A549 (cell line): Measurements from ENCODE around the gene SOX18. TPM values are rescaled to one million over a fixed set of nuclear protein-coding genes. Genes with fewer than 3 reads are reported as not detected.

Source experiments
- ATAC-seq, 2 experiments: fragments of 200-7000 bp in 1 of 2; fragments of >200 bp in 1 of 2; cut with Nextera tagmentation in 1 of 2; cut with Tn5 transposase in 1 of 2; 3 replicates each; pipeline versions ENCODE4 v1.8.0 to v1.9.1; 2018 to 2020; ENCODE audit warnings: mild to moderate bottlenecking in 1 of 2, moderate library complexity in 1 of 2
- CTCF ChIA-PET: fragments of 300-600 bp; sonication (Branson Sonifier 250); formaldehyde crosslinking; extraction: SDS; loops from one replicate; lab custom pipeline; 2021; ENCODE audit warnings: antibody characterized with exemption, inconsistent platforms; lab: Yijun Ruan, JAX
- POLR2A ChIA-PET: fragments of 350-600 bp; formaldehyde crosslinking; extraction: SDS; loops from one replicate; lab custom pipeline; 2021; ENCODE audit warnings: antibody characterized with exemption, inconsistent platforms; lab: Yijun Ruan, JAX
- DNase-seq, 2 experiments: peaks; one replicate each; pipeline versions ENCODE4 v3.0.0 to v3.0.0-alpha.2; 2011 to 2016; ENCODE audit warnings: low read depth in 1 of 2, low spot score in 1 of 2
- FAIRE-seq: peaks from 2 replicates; lab custom pipeline; 2011; peaks lifted over from hg19 to GRCh38; lab: Jason Lieb, UNC
- H3K27ac ChIP-seq, 2 experiments: fragments of >200 bp; sonication (Bioruptor Twin); formaldehyde crosslinking; 3 replicates each; pipeline ENCODE4 v1.5.1; 2016 to 2017
- H3K4me1 ChIP-seq: fragments of >200 bp; sonication (Bioruptor Twin); formaldehyde crosslinking; 3 replicates; pipeline ENCODE4 v1.6.1; 2016
- H3K4me2 ChIP-seq: fragments of >200 bp; sonication (Bioruptor Twin); formaldehyde crosslinking; 3 replicates; pipeline ENCODE4 v1.6.1; 2016
- H3K4me3 ChIP-seq: fragments of >200 bp; sonication (Bioruptor Twin); formaldehyde crosslinking; 3 replicates; pipeline ENCODE4 v1.5.1; 2016
- H3K9me3 ChIP-seq: fragments of >200 bp; sonication (Bioruptor Twin); formaldehyde crosslinking; 3 replicates; pipeline ENCODE4 v1.6.1; 2016
- EHMT2 ChIP-seq: fragments of 200-600 bp; sonication (generic); IDR thresholded peaks from 2 replicates; pipeline ENCODE4 v1.6.1; 2016; ENCODE audit warnings: antibody characterized with exemption, low read depth, mild to moderate bottlenecking, moderate library complexity
- EP300 ChIP-seq, 2 experiments: fragments of >200 bp; sonication (Bioruptor Twin); formaldehyde crosslinking; IDR thresholded peaks; 2 replicates in 1 of 2; 3 replicates in 1 of 2; pipeline ENCODE4 v1.6.1; 2016 to 2017
- ESRRA ChIP-seq: fragments of 150-350 bp; IDR thresholded peaks from 2 replicates; pipeline ENCODE4 v1.6.1; 2014; ENCODE audit warnings: mild to moderate bottlenecking, low read length, borderline replicate concordance
- FOSB ChIP-seq: fragments of 250-450 bp; sonication (Bioruptor Pico); IDR thresholded peaks from 2 replicates; pipeline ENCODE4 v1.5.0; 2020; ENCODE audit warnings: mild to moderate bottlenecking, moderate library complexity
- GATA3 ChIP-seq: IDR thresholded peaks from 2 replicates; pipeline ENCODE4 v1.6.1; 2012; ENCODE audit warnings: borderline replicate concordance
- HDAC2 ChIP-seq: fragments of 200-600 bp; sonication (generic); IDR thresholded peaks from 2 replicates; pipeline ENCODE4 v1.6.1; 2016
- HOXA7 ChIP-seq: fragments of 250-450 bp; sonication (Bioruptor Pico); IDR thresholded peaks from 2 replicates; pipeline ENCODE4 v1.5.0; 2020; ENCODE audit warnings: mild to moderate bottlenecking, moderate library complexity
- HOXB5 ChIP-seq: fragments of 250-450 bp; sonication (Bioruptor Pico); IDR thresholded peaks from 2 replicates; pipeline ENCODE4 v1.5.0; 2020; ENCODE audit warnings: mild to moderate bottlenecking, moderate library complexity
- JUN ChIP-seq, 2 experiments: fragments of >200 bp; sonication (Bioruptor Twin); formaldehyde crosslinking; IDR thresholded peaks; 2 replicates in 1 of 2; 3 replicates in 1 of 2; pipeline ENCODE4 v1.6.1; 2016 to 2017
- JUNB ChIP-seq: fragments of >200 bp; sonication (Bioruptor Twin); formaldehyde crosslinking; IDR thresholded peaks from 2 replicates; pipeline ENCODE4 v1.6.1; 2016
- KDM1A ChIP-seq: fragments of 200-600 bp; sonication (generic); IDR thresholded peaks from 2 replicates; pipeline ENCODE4 v1.6.1; 2016; ENCODE audit warnings: low read depth, mild to moderate bottlenecking
- MAFK ChIP-seq: fragments of 450-650 bp; IDR thresholded peaks from 2 replicates; pipeline ENCODE4 v1.6.1; 2014; ENCODE audit not compliant: partially characterized antibody
- MAX ChIP-seq: IDR thresholded peaks from 2 replicates; pipeline ENCODE4 v1.6.1; 2012
- PHF8 ChIP-seq: fragments of 200-600 bp; sonication (generic); IDR thresholded peaks from 2 replicates; pipeline ENCODE4 v1.6.1; 2016; ENCODE audit warnings: low read depth, mild to moderate bottlenecking, antibody characterized with exemption, moderate library complexity, borderline replicate concordance
- POLR2A ChIP-seq: IDR thresholded peaks from 2 replicates; pipeline ENCODE4 v1.6.1; 2012; ENCODE audit warnings: mild to moderate bottlenecking, low read length
- RAD21 ChIP-seq, 2 experiments: fragments of >200 bp in 1 of 2; sonication (Bioruptor Twin) in 1 of 2; formaldehyde crosslinking in 1 of 2; IDR thresholded peaks in 1 of 2; conservative IDR thresholded peaks in 1 of 2; 2 replicates in 1 of 2; 3 replicates in 1 of 2; pipeline ENCODE4 v1.6.1; 2012 to 2018; ENCODE audit warnings: inconsistent platforms in 1 of 2
- RNF2 ChIP-seq: fragments of 200-600 bp; sonication (generic); IDR thresholded peaks from 2 replicates; pipeline ENCODE4 v1.6.1; 2016; ENCODE audit warnings: low read depth, mild to moderate bottlenecking, antibody characterized with exemption, moderate library complexity, borderline replicate concordance
- SMC3 ChIP-seq: fragments of >200 bp; sonication (Bioruptor Twin); formaldehyde crosslinking; IDR thresholded peaks from 3 replicates; pipeline ENCODE4 v1.6.1; 2018; ENCODE audit warnings: inconsistent platforms
- TFCP2L1 ChIP-seq: fragments of 250-450 bp; sonication (Bioruptor Pico); IDR thresholded peaks from 2 replicates; pipeline ENCODE4 v1.5.0; 2021; ENCODE audit warnings: mild to moderate bottlenecking
- TP53 ChIP-seq: fragments of 250-450 bp; sonication (Bioruptor Pico); IDR thresholded peaks from 2 replicates; pipeline ENCODE4 v1.5.0; 2021; ENCODE audit warnings: mild to moderate bottlenecking, moderate library complexity
- WGBS: methylation state at CpG from one replicate; pipeline ENCODE4 v1.1.6; 2017; ENCODE audit errors: missing lambda C conversion rate; 5-methylcytosine and 5-hydroxymethylcytosine counted together
- polyA plus RNA-seq, 4 experiments: library from polyadenylated mRNA; depleted of rRNA in 3 of 4; stranded (reverse); fragments of >200 nt; fragmentation: RNase III in 1 of 4; extraction: RNeasy Plus Mini Kit Qiagen cat#74134 plus additional on column Dnase treatment in 1 of 4; gene quantifications; 2 replicates in 3 of 4; 3 replicates in 1 of 4; pipeline ENCODE4 v1.2.3, GENCODE V29; 2011 to 2017
- TF ChIP-seq, protein P1 (sequence below): fragments of 450-650 bp; IDR thresholded peaks from 2 replicates; pipeline ENCODE4 v1.6.1; 2014; ENCODE audit warnings: antibody characterized with exemption
- TF ChIP-seq, protein P2 (sequence below): fragments of >200 bp; sonication (Bioruptor Twin); formaldehyde crosslinking; IDR thresholded peaks from 3 replicates; pipeline ENCODE4 v1.5.1; 2016
- TF ChIP-seq, protein P3 (sequence below): fragments of >200 bp; sonication (Bioruptor Twin); formaldehyde crosslinking; IDR thresholded peaks from 2 replicates; pipeline ENCODE4 v1.6.1; 2016
- TF ChIP-seq, protein P4 (sequence below): IDR thresholded peaks from 2 replicates; pipeline ENCODE4 v1.6.1; 2012
- TF ChIP-seq, protein P5 (sequence below): IDR thresholded peaks from 2 replicates; pipeline ENCODE4 v1.6.1; 2012; ENCODE audit warnings: low read depth, borderline replicate concordance
- TF ChIP-seq, protein P6 (sequence below): fragments of >200 bp; sonication (Bioruptor Twin); formaldehyde crosslinking; IDR thresholded peaks from 3 replicates; pipeline ENCODE4 v1.6.1; 2016

SOX18 gene
- polyA plus RNA-seq, 2 of the 4 experiments (the other 2 are of a cell fraction), result 0.19 to 1.4 TPM

DNA sequence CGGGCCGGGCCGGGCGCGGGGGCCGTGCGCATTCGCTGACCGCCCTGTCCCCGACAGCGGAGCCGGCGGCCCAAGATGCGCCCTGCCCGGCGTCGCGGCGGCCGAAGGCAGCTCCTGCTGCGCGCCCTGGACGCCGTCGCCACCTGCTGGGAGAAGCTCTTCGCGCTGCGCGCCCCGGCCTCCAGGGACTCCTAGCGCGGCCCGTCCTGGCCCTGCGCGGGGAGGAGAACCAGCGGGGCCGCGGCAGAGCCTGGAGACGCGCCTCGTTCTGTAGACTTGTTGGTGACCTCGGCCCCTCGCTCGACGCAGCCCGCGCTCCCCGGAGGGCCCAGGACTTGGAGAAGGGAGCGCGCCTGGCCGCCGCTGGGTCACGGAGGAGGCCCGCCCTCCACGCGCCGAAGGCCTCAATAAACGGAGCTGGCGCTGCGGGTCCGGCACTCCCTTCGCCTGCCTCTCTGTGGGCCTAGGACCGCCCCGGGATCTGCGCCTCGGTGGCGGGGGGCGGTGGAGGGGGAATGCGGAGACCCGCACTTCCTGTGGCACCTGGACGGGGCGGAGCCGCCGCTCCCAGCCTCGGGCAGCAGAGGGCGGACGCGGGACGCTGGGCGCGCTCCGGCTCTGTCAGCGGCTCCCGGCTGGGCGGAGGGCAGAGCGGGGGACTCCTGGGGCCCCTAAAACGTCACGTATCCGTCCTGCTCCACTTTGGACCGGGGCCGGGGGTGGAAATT, 10.7 kb downstream of the SOX18 start:
- DNase-seq (peak; percentile 85 to 91), ATAC-seq (peak; percentile 76 to 88), FAIRE-seq (no peak)
- 3% methylated on average over 22 of the region's 91 CpGs for WGBS
- H3K4me3 ChIP-seq, result peak overlapping the region; percentile 48
- ChIA-PET POLR2A (interaction anchor here (0.7 to 1.8 kb wide), 8 partner anchors 8 to 501 kb away, joined by 3 to 17 read pairs (median 4); partner anchors contain the start of genes ARFRP1, PRPF6, PTK6 and TCEA2), CTCF (interaction anchor here (0.6 to 7.1 kb wide), 43 partner anchors 8 to 501 kb away, joined by 3 to 143 read pairs (median 8); partner anchors contain the start of genes LKAAEAR1, OPRL1, PRPF6 and PTK6)
- 0 out of 2 replicates have a peak, but pooled peaks have one; percentile 33 for TF ChIP-seq HOXB5
- TF ChIP-seq GATA3, result no peak
- peak; percentile 96 for TF ChIP-seq HDAC2
- TF ChIP-seq, protein P1, sequence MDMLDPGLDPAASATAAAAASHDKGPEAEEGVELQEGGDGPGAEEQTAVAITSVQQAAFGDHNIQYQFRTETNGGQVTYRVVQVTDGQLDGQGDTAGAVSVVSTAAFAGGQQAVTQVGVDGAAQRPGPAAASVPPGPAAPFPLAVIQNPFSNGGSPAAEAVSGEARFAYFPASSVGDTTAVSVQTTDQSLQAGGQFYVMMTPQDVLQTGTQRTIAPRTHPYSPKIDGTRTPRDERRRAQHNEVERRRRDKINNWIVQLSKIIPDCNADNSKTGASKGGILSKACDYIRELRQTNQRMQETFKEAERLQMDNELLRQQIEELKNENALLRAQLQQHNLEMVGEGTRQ, result no peak
- peak; percentile 81; the same call in 1 of the 2 replicates for TF ChIP-seq RNF2
- no peak for TF ChIP-seq EP300 (IDR thresholded peaks at IDR 0.05)
- TF ChIP-seq, protein P2, sequence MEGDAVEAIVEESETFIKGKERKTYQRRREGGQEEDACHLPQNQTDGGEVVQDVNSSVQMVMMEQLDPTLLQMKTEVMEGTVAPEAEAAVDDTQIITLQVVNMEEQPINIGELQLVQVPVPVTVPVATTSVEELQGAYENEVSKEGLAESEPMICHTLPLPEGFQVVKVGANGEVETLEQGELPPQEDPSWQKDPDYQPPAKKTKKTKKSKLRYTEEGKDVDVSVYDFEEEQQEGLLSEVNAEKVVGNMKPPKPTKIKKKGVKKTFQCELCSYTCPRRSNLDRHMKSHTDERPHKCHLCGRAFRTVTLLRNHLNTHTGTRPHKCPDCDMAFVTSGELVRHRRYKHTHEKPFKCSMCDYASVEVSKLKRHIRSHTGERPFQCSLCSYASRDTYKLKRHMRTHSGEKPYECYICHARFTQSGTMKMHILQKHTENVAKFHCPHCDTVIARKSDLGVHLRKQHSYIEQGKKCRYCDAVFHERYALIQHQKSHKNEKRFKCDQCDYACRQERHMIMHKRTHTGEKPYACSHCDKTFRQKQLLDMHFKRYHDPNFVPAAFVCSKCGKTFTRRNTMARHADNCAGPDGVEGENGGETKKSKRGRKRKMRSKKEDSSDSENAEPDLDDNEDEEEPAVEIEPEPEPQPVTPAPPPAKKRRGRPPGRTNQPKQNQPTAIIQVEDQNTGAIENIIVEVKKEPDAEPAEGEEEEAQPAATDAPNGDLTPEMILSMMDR, result peak; percentile 56
- TF ChIP-seq MAX, result peak; percentile 83
- peak; percentile 66; the same call in 1 of the 2 replicates for TF ChIP-seq PHF8
- TF ChIP-seq, protein P3, sequence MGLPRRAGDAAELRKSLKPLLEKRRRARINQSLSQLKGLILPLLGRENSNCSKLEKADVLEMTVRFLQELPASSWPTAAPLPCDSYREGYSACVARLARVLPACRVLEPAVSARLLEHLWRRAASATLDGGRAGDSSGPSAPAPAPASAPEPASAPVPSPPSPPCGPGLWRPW, result no peak
- peak; percentile 59 for TF ChIP-seq SMC3
- TF ChIP-seq POLR2A, result peak; percentile 19; the same call in 1 of the 2 replicates
- TF ChIP-seq JUN (IDR thresholded peaks at IDR 0.05), result peak in 1 of 2 experiments; percentile 69; a peak in 2 of 5 replicates
- TF ChIP-seq, protein P4, sequence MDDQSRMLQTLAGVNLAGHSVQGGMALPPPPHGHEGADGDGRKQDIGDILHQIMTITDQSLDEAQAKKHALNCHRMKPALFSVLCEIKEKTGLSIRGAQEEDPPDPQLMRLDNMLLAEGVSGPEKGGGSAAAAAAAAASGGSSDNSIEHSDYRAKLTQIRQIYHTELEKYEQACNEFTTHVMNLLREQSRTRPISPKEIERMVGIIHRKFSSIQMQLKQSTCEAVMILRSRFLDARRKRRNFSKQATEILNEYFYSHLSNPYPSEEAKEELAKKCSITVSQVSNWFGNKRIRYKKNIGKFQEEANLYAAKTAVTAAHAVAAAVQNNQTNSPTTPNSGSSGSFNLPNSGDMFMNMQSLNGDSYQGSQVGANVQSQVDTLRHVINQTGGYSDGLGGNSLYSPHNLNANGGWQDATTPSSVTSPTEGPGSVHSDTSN, result no peak
- 0 out of 2 replicates have a peak, but pooled peaks have one; percentile 10 for TF ChIP-seq TP53 (CRISPR knock-in tag)
- TF ChIP-seq RAD21 (conservative IDR thresholded peaks at IDR 0.05 in 1 of 2, IDR thresholded peaks at IDR 0.05 in 1 of 2), result peak; percentile 52 to 68; a peak in 4 of 5 replicates
- TF ChIP-seq HOXA7 (CRISPR knock-in tag), result no peak
- TF ChIP-seq, protein P5, sequence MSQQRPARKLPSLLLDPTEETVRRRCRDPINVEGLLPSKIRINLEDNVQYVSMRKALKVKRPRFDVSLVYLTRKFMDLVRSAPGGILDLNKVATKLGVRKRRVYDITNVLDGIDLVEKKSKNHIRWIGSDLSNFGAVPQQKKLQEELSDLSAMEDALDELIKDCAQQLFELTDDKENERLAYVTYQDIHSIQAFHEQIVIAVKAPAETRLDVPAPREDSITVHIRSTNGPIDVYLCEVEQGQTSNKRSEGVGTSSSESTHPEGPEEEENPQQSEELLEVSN, result peak; percentile 84
- H3K9me3 ChIP-seq, result no peaks in the 10 kb centered on the region
- peaks cover 13% of the 10 kb centered on the region; the same call in 2 of the 3 replicates for H3K4me1 ChIP-seq
- H3K27ac ChIP-seq, result peak overlapping the region; percentile 75 to 92
- H3K4me2 ChIP-seq, result peak overlapping the region; percentile 80

DNA sequence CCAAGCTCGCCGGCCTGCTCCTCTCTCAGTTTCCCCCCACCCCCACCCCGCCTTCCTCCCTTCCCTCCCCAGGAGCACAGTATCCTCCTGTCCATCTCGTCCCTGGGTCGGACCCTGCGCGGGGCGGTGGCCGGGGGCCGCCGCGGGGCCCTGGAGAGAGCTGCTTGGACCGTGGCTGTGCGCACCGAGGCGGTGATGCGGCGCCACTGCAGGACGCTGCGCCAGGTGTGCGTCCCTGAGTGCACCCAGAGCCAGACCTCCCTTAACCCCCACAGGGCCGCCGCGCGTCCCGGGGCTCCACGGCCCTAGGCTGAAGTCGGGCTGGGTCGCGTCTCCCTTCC, 11.2 kb downstream of the SOX18 start:
- Histone ChIP-seq H3K4me3 (peak overlapping the region; percentile 48), H3K4me2 (peak overlapping the region; percentile 80), H3K4me1 (peaks cover 13% of the 10 kb centered on the region; the same call in 2 of the 3 replicates), H3K27ac (peak overlapping the region; percentile 75 to 92), H3K9me3 (no peaks in the 10 kb centered on the region)
- CTCF ChIA-PET, result interaction anchor here (0.6 to 7.1 kb wide), 38 partner anchors 8 to 500 kb away, joined by 3 to 143 read pairs (median 10); partner anchors contain the start of genes LKAAEAR1, OPRL1, PRPF6 and PTK6
- DNase-seq (no peak), ATAC-seq (peak; percentile 47 to 64), FAIRE-seq (no peak)
- TF ChIP-seq, protein P4, result no peak
- TF ChIP-seq POLR2A (no peak), KDM1A (no peak), SMC3 (no peak), TFCP2L1 (CRISPR knock-in tag) (no peak), MAFK (no peak), ESRRA (no peak), FOSB (CRISPR knock-in tag) (no peak), JUNB (no peak), EHMT2 (no peak), HOXB5 (no peak)
- TF ChIP-seq, protein P6, sequence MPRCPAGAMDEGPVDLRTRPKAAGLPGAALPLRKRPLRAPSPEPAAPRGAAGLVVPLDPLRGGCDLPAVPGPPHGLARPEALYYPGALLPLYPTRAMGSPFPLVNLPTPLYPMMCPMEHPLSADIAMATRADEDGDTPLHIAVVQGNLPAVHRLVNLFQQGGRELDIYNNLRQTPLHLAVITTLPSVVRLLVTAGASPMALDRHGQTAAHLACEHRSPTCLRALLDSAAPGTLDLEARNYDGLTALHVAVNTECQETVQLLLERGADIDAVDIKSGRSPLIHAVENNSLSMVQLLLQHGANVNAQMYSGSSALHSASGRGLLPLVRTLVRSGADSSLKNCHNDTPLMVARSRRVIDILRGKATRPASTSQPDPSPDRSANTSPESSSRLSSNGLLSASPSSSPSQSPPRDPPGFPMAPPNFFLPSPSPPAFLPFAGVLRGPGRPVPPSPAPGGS, result no peak
- TF ChIP-seq, protein P1, result no peak
- WGBS, result no CpG with 5 or more reads among the region's 30 CpGs
- POLR2A ChIA-PET, result interaction anchor here (0.7 to 1.8 kb wide), 8 partner anchors 8 to 500 kb away, joined by 3 to 17 read pairs (median 4); partner anchors contain the start of genes ARFRP1, PRPF6, PTK6 and TCEA2
